ENCODE data around the gene MPHOSPH10.

MPHOSPH10 gene

GRCh38 chr2:71154279-71154678, 23.8 kb downstream of the MPHOSPH10 start:
- no peak for TF ChIP-seq SNAI2 (CRISPR knock-in tag; IDR thresholded peaks at IDR 0.05)
- no peak for TF ChIP-seq TCF4 (CRISPR knock-in tag; IDR thresholded peaks at IDR 0.05; ENCODE audit: borderline replicate concordance)
- TF ChIP-seq PATZ1 (CRISPR knock-in tag; IDR thresholded peaks at IDR 0.05; ENCODE audit: borderline replicate concordance), result no peak
- no peak for TF ChIP-seq ZC3H10 (CRISPR knock-in tag; IDR thresholded peaks at IDR 0.05)
- no peak for TF ChIP-seq TOX (CRISPR knock-in tag; IDR thresholded peaks at IDR 0.05; ENCODE audit: borderline replicate concordance)
- no peak for TF ChIP-seq CREB5 (CRISPR knock-in tag; IDR thresholded peaks at IDR 0.05; ENCODE audit: low read depth)
- TF ChIP-seq CSDC2 (CRISPR knock-in tag; IDR thresholded peaks at IDR 0.05), result no peak
- TF ChIP-seq POU6F1 (CRISPR knock-in tag; IDR thresholded peaks at IDR 0.05; ENCODE audit: borderline replicate concordance, low read depth), result no peak
- no peak for TF ChIP-seq ZNF70 (CRISPR knock-in tag; IDR thresholded peaks at IDR 0.05)
- TF ChIP-seq GLIS3 (CRISPR knock-in tag; IDR thresholded peaks at IDR 0.05), result no peak
- no peak for TF ChIP-seq PPARA (CRISPR knock-in tag; IDR thresholded peaks at IDR 0.05; ENCODE audit: borderline replicate concordance)
- ATAC-seq, result no peak

GRCh38 chr2:71154798-71155197, 24.4 kb downstream of the MPHOSPH10 start:
- no peak; the same call in 2 of the 3 replicates for ATAC-seq
- no peak for TF ChIP-seq SNAI2 (CRISPR knock-in tag; IDR thresholded peaks at IDR 0.05)
- no peak for TF ChIP-seq TSHZ2 (CRISPR knock-in tag; IDR thresholded peaks at IDR 0.05)
- no peak for TF ChIP-seq ZC3H10 (CRISPR knock-in tag; IDR thresholded peaks at IDR 0.05)
- TF ChIP-seq PPARA (CRISPR knock-in tag; IDR thresholded peaks at IDR 0.05; ENCODE audit: borderline replicate concordance), result no peak
- TF ChIP-seq TCF4 (CRISPR knock-in tag; IDR thresholded peaks at IDR 0.05; ENCODE audit: borderline replicate concordance), result no peak
- no peak for TF ChIP-seq CSDC2 (CRISPR knock-in tag; IDR thresholded peaks at IDR 0.05)

GRCh38 chr2:71155846-71156245, 25.4 kb downstream of the MPHOSPH10 start:
- TF ChIP-seq TOX (CRISPR knock-in tag; IDR thresholded peaks at IDR 0.05; ENCODE audit: borderline replicate concordance) (no peak), ZC3H10 (CRISPR knock-in tag; IDR thresholded peaks at IDR 0.05) (no peak)
- ATAC-seq, result no peak

GRCh38 chr2:71156573-71156972, 26.1 kb downstream of the MPHOSPH10 start:
- no peak for TF ChIP-seq GLIS3 (CRISPR knock-in tag; IDR thresholded peaks at IDR 0.05)
- no peak for TF ChIP-seq CSRNP3 (CRISPR knock-in tag; IDR thresholded peaks at IDR 0.05)
- peak; percentile 17 for ATAC-seq

- ATAC-seq, result peak; percentile 96
- TF ChIP-seq ZNF565 (CRISPR knock-in tag; conservative IDR thresholded peaks at IDR 0.05; ENCODE audit: low read depth) (no peak), ARNTL (CRISPR knock-in tag; IDR thresholded peaks at IDR 0.05; ENCODE audit: borderline replicate concordance, low read depth) (no peak), TSHZ2 (CRISPR knock-in tag; IDR thresholded peaks at IDR 0.05) (no peak), ZNF8 (CRISPR knock-in tag; IDR thresholded peaks at IDR 0.05) (no peak), TOX (CRISPR knock-in tag; IDR thresholded peaks at IDR 0.05; ENCODE audit: borderline replicate concordance) (no peak), POU6F1 (CRISPR knock-in tag; IDR thresholded peaks at IDR 0.05; ENCODE audit: borderline replicate concordance, low read depth) (no peak), ZNF70 (CRISPR knock-in tag; IDR thresholded peaks at IDR 0.05) (no peak), PPARA (CRISPR knock-in tag; IDR thresholded peaks at IDR 0.05; ENCODE audit: borderline replicate concordance) (no peak), SNAI2 (CRISPR knock-in tag; IDR thresholded peaks at IDR 0.05) (no peak), GLIS3 (CRISPR knock-in tag; IDR thresholded peaks at IDR 0.05) (no peak), ZFP3 (CRISPR knock-in tag; IDR thresholded peaks at IDR 0.05) (no peak)
Observed at GRCh38 chr2:71157124-71157793, 26.8 kb downstream of the MPHOSPH10 start.
